HCT116 (cell line): ENCODE measurements around the gene GLIPR2. TPM values are rescaled to one million over a fixed set of nuclear protein-coding genes. Genes with fewer than 3 reads are reported as not detected.

Source experiments
- ATAC-seq: fragments of 200-7000 bp; cut with Tn5 transposase; 2 replicates; pipeline ENCODE4 v1.9.1; 2020; ENCODE audit warnings: mild to moderate bottlenecking, moderate library complexity
- BruUV-seq: library from RNA; stranded (reverse); fragments of 400-500 nt; replicated peaks from 2 replicates; lab custom pipeline; 2021; lab: Mats Ljungman, UMichigan
- CTCF ChIA-PET: fragments of 300-600 bp; sonication (Branson Sonifier 250); formaldehyde crosslinking; loops from one replicate; lab custom pipeline; 2021; ENCODE audit warnings: antibody characterized with exemption; lab: Charles Lee
- POLR2A ChIA-PET: fragments of 300-600, 350-600 bp; sonication (Branson Sonifier 250); formaldehyde crosslinking; loops from one replicate; lab custom pipeline; 2021; ENCODE audit warnings: antibody characterized with exemption; lab: Charles Lee
- RAD21 ChIA-PET, 2 experiments: fragments of 300-600 bp; sonication (Branson Sonifier 250); formaldehyde crosslinking; loops; one replicate each; lab custom pipeline; 2023; ENCODE audit warnings: low total read pairs in 2 of 2; ENCODE audit not compliant: uncharacterized antibody in 2 of 2, unreplicated experiment in 2 of 2, low non-redundant PET in 1 of 2; lab: Charles Lee
- DNase-seq: peaks from one replicate; pipeline ENCODE4 v3.0.0-alpha.2; 2010; ENCODE audit warnings: low read depth, low spot score
- H2AFZ ChIP-seq: fragments of 200-600 bp; shearing (Covaris generic), sonication (generic); 2 replicates; pipeline ENCODE4 v1.6.1; 2017; ENCODE audit warnings: low read depth, mixed run types, mixed read lengths, antibody characterized with exemption, low read length; ENCODE audit not compliant: poor library complexity, severe bottlenecking
- H3K27ac ChIP-seq: 2 replicates; pipeline ENCODE4 v1.5.1; 2012; ENCODE audit warnings: low read depth, low read length
- H3K27me3 ChIP-seq: fragments of 200-600 bp; sonication (generic); 2 replicates; pipeline ENCODE4 v1.6.1; 2016; ENCODE audit warnings: mixed run types, low read length, mixed read lengths; ENCODE audit not compliant: insufficient read depth
- H3K36me3 ChIP-seq, 2 experiments: fragments of 200-500 bp in 1 of 2; fragments of 200-600 bp in 1 of 2; sonication (Bioruptor generic) in 1 of 2; sonication (generic) in 1 of 2; 2 replicates each; pipeline versions ENCODE4 v1.5.1 to v1.6.1; 2014 to 2016; ENCODE audit warnings: low read length in 2 of 2, inconsistent platforms in 1 of 2, mixed read lengths in 1 of 2, mixed run types in 1 of 2; ENCODE audit not compliant: insufficient read depth in 2 of 2, control insufficient read depth in 1 of 2
- H3K4me1 ChIP-seq, 2 experiments: fragments of 200-600 bp in 1 of 2; sonication (generic) in 1 of 2; 2 replicates each; pipeline versions ENCODE4 v1.5.1 to v1.6.1; 2012 to 2017; ENCODE audit warnings: low read length in 2 of 2, inconsistent platforms in 1 of 2, mild to moderate bottlenecking in 1 of 2, mixed read lengths in 1 of 2, mixed run types in 1 of 2, moderate library complexity in 1 of 2; ENCODE audit not compliant: insufficient read depth in 2 of 2, control insufficient read depth in 1 of 2
- H3K4me2 ChIP-seq: fragments of 200-600 bp; sonication (generic); 2 replicates; pipeline ENCODE4 v1.6.1; 2017; ENCODE audit warnings: mixed run types, low read length, mixed read lengths
- H3K4me3 ChIP-seq, 2 experiments: fragments of 200-600 bp in 1 of 2; sonication (generic) in 1 of 2; replicated peaks in 1 of 2; 2 replicates each; pipeline ENCODE4 v1.5.1; 2011 to 2016; ENCODE audit warnings: low read length in 2 of 2, control low read depth in 1 of 2, low read depth in 1 of 2, mild to moderate bottlenecking in 1 of 2, mixed read lengths in 1 of 2, mixed run types in 1 of 2
- H3K79me2 ChIP-seq: fragments of 200-600 bp; sonication (generic); 2 replicates; pipeline ENCODE4 v1.6.1; 2017; ENCODE audit warnings: mild to moderate bottlenecking, mixed run types, low read length, moderate library complexity, mixed read lengths; ENCODE audit not compliant: insufficient read depth
- H3K9ac ChIP-seq: fragments of 200-600 bp; sonication (generic); 2 replicates; pipeline ENCODE4 v1.6.1; 2016; ENCODE audit warnings: low read length, mixed read lengths
- H3K9me2 ChIP-seq: fragments of 200-600 bp; sonication (generic), shearing (Covaris generic); 2 replicates; pipeline ENCODE4 v1.6.1; 2017; ENCODE audit warnings: mixed run types, mild to moderate bottlenecking, moderate library complexity; ENCODE audit not compliant: insufficient read depth
- H3K9me3 ChIP-seq, 2 experiments: fragments of 200-500 bp in 1 of 2; fragments of 200-600 bp in 1 of 2; sonication (Bioruptor generic) in 1 of 2; sonication (generic) in 1 of 2; 2 replicates each; pipeline ENCODE4 v1.6.1; 2014 to 2017; ENCODE audit warnings: low read length in 2 of 2, mixed read lengths in 2 of 2, inconsistent platforms in 1 of 2, low read depth in 1 of 2, mild to moderate bottlenecking in 1 of 2, mixed run types in 1 of 2, moderate library complexity in 1 of 2; ENCODE audit not compliant: control insufficient read depth in 1 of 2, insufficient read depth in 1 of 2
- H4K20me1 ChIP-seq: fragments of 200-600 bp; sonication (generic), shearing (Covaris generic); 2 replicates; pipeline ENCODE4 v1.6.1; 2017; ENCODE audit warnings: mixed run types, mild to moderate bottlenecking, moderate library complexity; ENCODE audit not compliant: insufficient read depth
- CEBPB ChIP-seq: IDR thresholded peaks from 2 replicates; pipeline ENCODE4 v1.6.1; 2012; ENCODE audit warnings: low read depth
- CTCF ChIP-seq, 3 experiments: fragments of 200-600 bp in 1 of 3; sonication (generic) in 1 of 3; IDR thresholded peaks in 2 of 3; conservative IDR thresholded peaks in 1 of 3; 2 replicates each; pipeline ENCODE4 v1.5.1; 2012 to 2017; ENCODE audit warnings: low read depth in 2 of 3, low read length in 2 of 3, antibody characterized with exemption in 1 of 3, borderline replicate concordance in 1 of 3, control low read depth in 1 of 3, mild to moderate bottlenecking in 1 of 3, mixed read lengths in 1 of 3, mixed run types in 1 of 3, moderate library complexity in 1 of 3; ENCODE audit not compliant: insufficient read depth in 1 of 3
- EZH2 ChIP-seq: fragments of 200-600 bp; sonication (generic); IDR thresholded peaks from 2 replicates; pipeline ENCODE4 v1.6.1; 2017; ENCODE audit warnings: antibody characterized with exemption, mixed run types
- EZH2phosphoT487 ChIP-seq: fragments of 200-600 bp; IDR thresholded peaks from 2 replicates; pipeline ENCODE4 v1.6.1; 2018; ENCODE audit warnings: antibody characterized with exemption, borderline replicate concordance
- JUND ChIP-seq: IDR thresholded peaks from 2 replicates; pipeline ENCODE4 v1.6.1; 2012
- MAX ChIP-seq: IDR thresholded peaks from 2 replicates; pipeline ENCODE4 v1.6.1; 2012
- POLR2A ChIP-seq: IDR thresholded peaks from 2 replicates; pipeline ENCODE4 v1.7.0; 2011; ENCODE audit warnings: borderline replicate concordance; ENCODE audit not compliant: insufficient read depth, insufficient read length; ENCODE audit errors: extremely low read depth
- POLR2AphosphoS5 ChIP-seq: IDR thresholded peaks from 2 replicates; pipeline ENCODE4 v1.6.1; 2011; ENCODE audit warnings: mild to moderate bottlenecking, low read depth, low read length, moderate library complexity
- SIN3A ChIP-seq: IDR thresholded peaks from 2 replicates; pipeline ENCODE4 v1.6.1; 2012; ENCODE audit warnings: low read depth
- SP1 ChIP-seq: IDR thresholded peaks from 2 replicates; pipeline ENCODE4 v1.6.1; 2012; ENCODE audit warnings: low read depth
- SRF ChIP-seq: IDR thresholded peaks from 2 replicates; pipeline ENCODE4 v1.6.1; 2012; ENCODE audit warnings: low read depth
- TCF7L2 ChIP-seq: IDR thresholded peaks from 2 replicates; pipeline ENCODE4 v1.7.0; 2011; ENCODE audit warnings: borderline replicate concordance, inconsistent platforms; ENCODE audit not compliant: insufficient read depth, insufficient read length; ENCODE audit errors: extremely low read depth
- YY1 ChIP-seq: IDR thresholded peaks from 2 replicates; pipeline ENCODE4 v1.6.1; 2011; ENCODE audit warnings: low read length, low read depth, moderate library complexity, mild to moderate bottlenecking; ENCODE audit not compliant: insufficient replicate concordance; ENCODE audit errors: extremely low read depth
- ZBTB33 ChIP-seq: IDR thresholded peaks from 2 replicates; pipeline ENCODE4 v1.6.1; 2011; ENCODE audit warnings: mild to moderate bottlenecking, low read length, moderate library complexity; ENCODE audit not compliant: insufficient replicate concordance; ENCODE audit errors: extremely low read depth
- ZFX ChIP-seq: fragments of 450-650 bp; IDR thresholded peaks from 2 replicates; pipeline ENCODE4 v1.6.1; 2017
- ZNF274 ChIP-seq: fragments of 200-500 bp; sonication (Bioruptor generic); IDR thresholded peaks from 2 replicates; pipeline ENCODE4 v1.6.1; 2014; ENCODE audit warnings: mild to moderate bottlenecking, low read depth, low read length, inconsistent platforms
- intact Hi-C: fragments of 100-400 bp; cut with micrococcal nuclease; formaldehyde crosslinking; loops from 2 replicates; pipeline ENCODE4 v1.10.0; 2022
- total RNA-seq: library from RNA; stranded (reverse); gene quantifications from one replicate; pipeline ENCODE4 v1.2.1, GENCODE V29; 2021; ENCODE audit not compliant: unreplicated experiment

GLIPR2 gene
- total RNA-seq, 1 experiment from 2014 or later = 14.5 TPM

GRCh38 chr9:36116593-36116992 lies 19.9 kb upstream of the GLIPR2 start (continued):
- no peak for TF ChIP-seq ZBTB33
- TF ChIP-seq SIN3A = no peak
- TF ChIP-seq JUND = no peak
- TF ChIP-seq CEBPB = no peak
- no peak for TF ChIP-seq ZFX
- TF ChIP-seq ZNF274 = no peak

GRCh38 chr9:36118201-36118600 lies 18.3 kb upstream of the GLIPR2 start:
- POLR2A ChIA-PET = no interaction called here
- H3K4me3 ChIP-seq = no peak overlapping the region
- CTCF ChIA-PET = no interaction called here
- BruUV-seq = no TSS peak
- no peak overlapping the region for H3K27ac ChIP-seq
- no peaks in the 10 kb centered on the region for H3K36me3 ChIP-seq
- H4K20me1 ChIP-seq = no peaks in the 10 kb centered on the region
- H3K4me1 ChIP-seq = no peaks in the 10 kb centered on the region
- H3K9me2 ChIP-seq = no peaks in the 10 kb centered on the region
- no peak overlapping the region for H2AFZ ChIP-seq
- RAD21 ChIA-PET = no interaction called here
- no peak overlapping the region for H3K4me2 ChIP-seq
- no peaks in the 10 kb centered on the region for H3K79me2 ChIP-seq
- H3K27me3 ChIP-seq = no peaks in the 10 kb centered on the region
- intact Hi-C loops = no loop called here
- ATAC-seq = no peak
- DNase-seq = no peak
- no peak overlapping the region for H3K9ac ChIP-seq
- no peaks in the 10 kb centered on the region for H3K9me3 ChIP-seq
- no peak for TF ChIP-seq MAX
- no peak for TF ChIP-seq SRF
- TF ChIP-seq SP1 = no peak
- no peak for TF ChIP-seq SIN3A
- TF ChIP-seq EZH2 = no peak
- TF ChIP-seq POLR2A = no peak
- TF ChIP-seq EZH2phosphoT487 = no peak
- no peak for TF ChIP-seq POLR2AphosphoS5
- TF ChIP-seq YY1 = no peak
- no peak for TF ChIP-seq ZBTB33
- no peak for TF ChIP-seq CTCF (IDR thresholded peaks at IDR 0.05 in 2 of 3, conservative IDR thresholded peaks at IDR 0.05 in 1 of 3; ENCODE audit: borderline replicate concordance in 1 of 3, insufficient read depth in 1 of 3, low read depth in 2 of 3, low read length in 2 of 3)
- TF ChIP-seq ZNF274 = no peak
- TF ChIP-seq CEBPB = no peak
- no peak for TF ChIP-seq TCF7L2
